Stimulated activated CD4-positive, alpha-beta T cell treated with anti-CD3 and anti-CD28 coated beads, Interleukin-1b, Interleukin-23, amount 100 ng/mL, for 1 hour (primary cell): ENCODE results near the gene DUSP16.
"Not testable (repeated sequence)": the region's sequence is repeated elsewhere in the genome, so short reads cannot be mapped to it uniquely, and the experiment has no call there.

ENCODE experiments used
- DNase-seq, 2 donors: peaks; one replicate each; pipeline ENCODE4 v3.0.0-alpha.2; 2020; ENCODE audit warnings: low read depth in 2 of 2

The DUSP16 gene

DNA sequence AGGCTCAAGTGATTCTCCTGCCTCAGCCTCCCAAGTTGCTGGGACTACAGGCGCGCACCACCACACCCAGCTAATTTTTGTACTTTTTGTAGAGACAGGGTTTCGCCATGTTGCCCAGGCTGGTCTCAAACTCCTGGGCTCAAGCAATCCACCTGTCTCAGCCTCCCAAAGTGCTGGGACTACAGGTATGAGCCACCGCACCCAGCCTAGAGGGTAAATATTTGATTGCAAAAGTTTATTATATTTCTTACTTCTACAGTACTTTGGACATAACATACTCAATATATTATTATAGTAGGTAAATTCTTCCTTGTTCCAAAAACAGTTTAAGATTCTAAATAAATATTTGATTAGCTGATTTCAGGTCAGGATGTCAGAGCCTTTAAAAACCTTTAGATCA, 40.0 kb downstream of the DUSP16 start:
- DNase-seq: not testable (repeated sequence)

DNA sequence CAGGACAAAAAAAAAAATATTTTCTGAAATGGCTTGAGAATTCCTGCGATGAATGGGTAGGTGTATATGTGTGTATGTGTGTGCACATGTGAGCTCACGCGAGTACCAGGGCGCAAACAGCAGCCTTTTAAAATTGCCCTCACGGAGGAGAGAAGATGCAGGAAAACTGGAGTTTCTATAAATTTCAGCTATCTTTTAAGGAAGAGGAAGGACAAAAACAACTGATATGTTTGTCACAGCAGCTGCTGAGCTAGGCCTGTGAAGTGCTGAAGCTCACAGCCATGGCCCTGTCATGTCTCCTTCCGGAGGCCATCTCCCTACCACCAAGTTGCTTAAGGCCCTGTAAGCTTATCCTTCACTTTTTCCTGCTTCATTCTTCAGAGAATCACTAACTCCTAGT, 40.8 kb downstream of the DUSP16 start:
- no peak for DNase-seq

DNA sequence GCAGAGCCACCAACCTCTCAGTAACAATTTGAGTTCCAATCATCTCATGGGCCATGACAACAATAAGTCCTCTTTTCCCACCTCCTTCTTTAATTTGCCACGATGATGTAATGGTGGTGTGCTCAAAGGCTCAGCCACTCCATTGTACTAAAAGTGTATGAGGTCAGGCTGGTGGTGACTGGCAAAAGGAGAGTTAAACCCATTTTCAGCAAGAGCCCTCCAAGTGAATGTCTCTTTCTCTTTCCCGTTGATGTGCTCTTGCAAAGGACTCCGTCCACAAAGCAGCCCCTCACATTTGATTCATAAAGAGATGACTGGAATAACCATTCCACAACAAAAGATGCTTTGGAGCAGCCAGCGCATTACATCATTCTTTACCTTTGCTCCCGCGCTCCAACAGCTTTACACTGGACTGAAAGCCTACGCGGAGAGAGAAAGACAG, 41.6 kb downstream of the DUSP16 start:
- no peak for DNase-seq

- DNase-seq: no peak
Measured at GRCh38 chr12:12520273-12520672, 42.4 kb downstream of the DUSP16 start.

DNA sequence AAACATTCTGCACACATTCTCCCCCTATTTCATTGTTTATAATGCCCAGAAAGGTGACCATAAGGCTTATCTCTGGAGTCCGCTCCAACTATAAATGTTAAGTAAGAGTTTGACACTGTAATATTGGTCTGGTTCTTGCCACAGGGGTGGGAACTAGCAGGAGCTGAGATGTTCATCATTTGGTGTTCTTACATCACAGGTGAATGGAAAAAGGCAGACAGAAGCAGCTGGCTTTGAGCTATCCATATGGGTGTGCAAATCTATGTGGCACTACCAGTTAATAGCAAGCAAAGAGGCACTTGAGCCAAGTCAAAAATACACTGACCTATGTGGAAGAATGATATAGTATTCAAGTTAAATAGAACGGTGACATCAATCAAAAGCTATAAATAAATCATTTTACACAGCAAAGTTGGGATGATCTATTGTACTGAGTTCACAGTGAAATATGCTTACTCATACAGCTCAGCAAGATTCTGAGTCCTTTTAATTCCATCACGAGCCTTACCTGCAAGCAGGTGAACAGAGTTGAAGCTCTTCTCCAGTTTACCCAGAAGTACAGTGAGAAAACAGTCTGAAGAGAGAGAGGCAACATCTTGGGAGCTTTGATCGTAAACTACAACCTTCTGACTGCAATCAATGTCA, 43.2 kb downstream of the DUSP16 start:
- DNase-seq: no peak

GRCh38 chr12:12518919-12519318, 43.7 kb downstream of the DUSP16 start:
- no peak for DNase-seq

GRCh38 chr12:12518464-12518845, 44.2 kb downstream of the DUSP16 start:
- no peak for DNase-seq

GRCh38 chr12:12513416-12514006, 49.2 kb downstream of the DUSP16 start:
- no peak for DNase-seq

GRCh38 chr12:12511895-12512711, 50.6 kb downstream of the DUSP16 start:
- DNase-seq: no peak

DNA sequence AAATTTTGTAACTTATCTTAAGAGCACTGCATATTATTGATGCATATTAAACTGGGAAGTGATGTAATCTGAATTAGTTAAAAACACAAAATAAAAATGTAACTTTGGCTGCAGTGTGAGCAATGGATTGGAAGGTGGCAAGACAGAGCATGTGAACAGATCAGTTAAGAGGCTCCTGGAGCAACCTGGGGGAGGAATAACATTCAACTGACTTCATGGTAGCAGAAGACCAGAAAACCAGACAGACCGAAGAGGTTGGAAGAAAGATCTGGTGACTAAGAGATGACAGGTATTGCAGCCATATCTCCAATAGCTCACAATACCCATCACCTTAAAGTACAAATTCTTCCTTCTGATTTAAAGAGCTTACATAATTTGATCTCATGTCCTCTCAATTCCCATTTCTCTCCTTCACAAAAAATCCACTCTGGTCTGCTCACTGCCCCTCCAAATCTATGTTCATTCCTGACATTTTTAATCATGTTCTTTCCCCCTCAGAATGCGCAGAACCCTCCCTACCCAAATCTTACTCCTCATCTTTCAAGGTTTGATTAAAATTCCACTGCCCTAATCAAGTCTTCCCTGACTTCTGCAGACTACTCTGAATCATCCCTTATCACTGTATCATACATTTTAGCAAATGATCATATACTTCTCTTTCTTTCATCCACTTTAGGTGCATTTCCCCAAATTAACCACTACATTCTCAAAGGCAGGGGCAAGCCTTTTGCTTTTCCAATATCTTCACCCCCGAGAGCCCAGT, 51.5 kb downstream of the DUSP16 start:
- no peak for DNase-seq

DNA sequence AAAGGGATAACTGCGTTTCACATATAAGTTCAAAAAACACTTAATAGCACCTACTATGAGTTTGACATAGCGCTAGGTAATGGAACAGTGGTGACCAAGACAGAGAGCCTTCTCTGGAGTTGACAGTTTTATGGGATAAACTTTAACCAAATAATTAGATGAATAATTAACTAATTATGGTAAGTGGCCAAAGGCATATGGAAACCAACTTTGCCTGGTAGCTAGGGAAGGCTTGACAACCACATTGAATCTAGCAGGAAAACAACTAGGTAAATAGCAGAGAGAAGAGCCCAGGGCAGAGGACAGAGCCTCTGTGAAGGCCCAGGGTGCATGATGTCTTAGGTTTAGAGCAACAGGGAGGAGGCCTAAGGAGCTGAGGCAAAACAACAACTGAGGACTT, 52.1 kb downstream of the DUSP16 start:
- no peak for DNase-seq

GRCh38 chr12:12510141-12510540, 52.5 kb downstream of the DUSP16 start:
- DNase-seq: no peak

GRCh38 chr12:12508612-12509011, 54.1 kb downstream of the DUSP16 start:
- DNase-seq: no peak

- DNase-seq: no peak
Measured at GRCh38 chr12:12507121-12507520, 55.5 kb downstream of the DUSP16 start.

GRCh38 chr12:12506496-12506890, 56.2 kb downstream of the DUSP16 start:
- no peak for DNase-seq

DNA sequence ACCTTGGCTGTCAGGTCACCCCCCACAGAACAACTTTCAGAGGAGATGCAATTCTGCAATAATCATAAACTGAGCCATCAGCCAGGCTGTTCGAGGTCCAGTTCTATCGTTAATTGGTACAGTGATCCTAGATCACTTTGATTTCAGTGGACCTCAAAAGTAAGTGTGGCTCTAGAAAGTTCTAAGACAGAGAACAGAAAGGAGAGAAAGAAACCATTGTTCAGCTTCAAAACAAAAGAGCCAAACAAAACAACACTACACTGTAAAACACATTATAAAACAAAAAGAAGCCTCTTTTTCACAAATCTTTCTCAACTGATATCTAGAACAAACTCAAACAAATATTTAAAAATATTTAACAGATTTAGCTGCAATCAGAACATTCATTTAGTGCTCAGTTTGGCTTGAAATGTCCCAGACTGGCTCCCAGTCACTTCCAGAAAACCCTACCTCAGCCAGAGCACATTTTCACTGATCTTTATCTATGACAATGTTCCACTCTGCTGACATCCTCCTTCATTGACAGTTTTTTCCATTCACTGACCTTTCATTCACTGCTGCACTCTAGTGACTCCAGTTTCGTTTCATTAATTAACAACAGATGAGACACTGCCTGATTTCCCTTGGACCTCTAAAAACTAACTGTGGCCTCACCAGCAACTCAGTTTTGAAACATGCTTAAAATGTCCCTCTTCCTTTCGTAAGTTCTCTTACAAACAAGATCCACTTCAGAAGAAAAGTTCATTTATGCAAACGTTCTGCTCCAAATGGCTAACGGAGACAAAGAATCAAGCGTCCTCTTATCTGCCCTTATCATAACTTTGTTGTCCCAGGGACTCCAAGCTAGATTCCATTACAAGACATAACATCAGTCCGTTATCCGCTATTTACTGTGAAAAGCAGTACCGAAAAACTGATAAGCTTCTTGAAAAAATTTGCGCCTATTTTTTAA, 56.8 kb downstream of the DUSP16 start:
- no peak for DNase-seq

- no peak for DNase-seq
Measured at GRCh38 chr12:12503384-12504078, 59.1 kb downstream of the DUSP16 start.

DNA sequence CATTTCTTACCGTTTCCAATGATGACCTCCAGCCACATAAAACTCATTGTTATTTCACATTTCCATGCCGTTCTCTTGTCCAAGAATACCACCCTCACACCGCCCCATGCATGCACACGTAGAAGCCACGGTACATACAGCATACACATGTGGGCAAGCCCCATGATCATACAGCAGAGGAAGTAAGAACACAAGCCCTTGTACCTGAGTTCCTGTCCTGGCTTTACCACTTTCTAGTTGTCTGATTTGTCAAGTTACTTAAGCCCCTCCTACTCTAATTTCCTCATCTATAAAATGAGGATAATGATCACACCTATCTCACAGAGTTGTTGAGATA, 59.9 kb downstream of the DUSP16 start:
- DNase-seq: no peak

DNA sequence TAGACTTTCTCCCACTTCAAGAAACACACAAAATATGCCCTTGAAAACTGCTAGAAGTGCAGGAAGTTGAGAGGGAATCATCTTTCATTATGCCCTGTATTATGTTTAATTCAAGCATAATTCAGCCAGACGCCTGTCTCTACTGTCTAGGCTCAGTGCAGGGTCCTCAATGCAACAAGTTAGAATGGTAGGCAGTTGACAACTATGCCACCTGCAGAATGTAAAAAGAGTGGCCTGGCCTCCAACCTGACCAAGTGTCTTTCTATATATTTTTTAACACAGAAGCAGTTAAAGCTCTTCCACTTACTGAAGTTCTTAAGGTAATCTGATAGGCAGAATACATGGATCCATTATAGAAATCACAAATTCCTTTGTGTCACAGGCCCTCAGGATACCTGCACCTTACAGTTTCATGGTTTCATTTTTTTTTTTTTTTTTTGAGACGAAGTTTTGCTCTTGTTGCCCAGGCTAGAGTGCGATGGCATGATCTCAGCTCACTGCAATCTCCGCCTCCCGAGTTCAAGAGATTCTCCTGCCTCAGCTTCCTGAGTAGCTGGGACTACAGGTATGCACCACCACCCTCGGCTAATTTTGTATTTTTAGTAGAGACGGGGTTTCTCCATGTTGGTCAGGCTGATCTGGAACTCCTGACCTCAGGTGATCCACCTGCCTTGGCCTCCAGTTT, 60.4 kb downstream of the DUSP16 start:
- not testable (repeated sequence) for DNase-seq

GRCh38 chr12:12501121-12501520, 61.5 kb downstream of the DUSP16 start:
- DNase-seq: no peak
